Esophagus squamous epithelium (tissue), 5 donors: ENCODE results near the gene IFNA4. TPM values are rescaled to one million over a fixed set of nuclear protein-coding genes. Genes with fewer than 3 reads are reported as not detected.
A peak's percentile ranks its signal among the peaks of the same experiment; 100 is the strongest.
"Not testable (repeated sequence)": the region's sequence is repeated elsewhere in the genome, so short reads cannot be mapped to it uniquely, and the experiment has no call there.

Experiments
- DNase-seq: peaks from one replicate; lab custom pipeline; 2025; lab: John Stamatoyannopoulos, UW
- H3K27ac ChIP-seq, 4 donors: fragments of 200-600 bp; sonication (generic); one replicate each; pipeline ENCODE4 v1.5.1; 2016 to 2019; ENCODE audit warnings: mild to moderate bottlenecking in 1 of 4
- H3K27me3 ChIP-seq, 4 donors: fragments of 200-600 bp; sonication (generic); 1 replicate in 3 of 4; 2 replicates in 1 of 4; pipeline versions ENCODE4 v1.5.1 to v1.6.0; 2017 to 2021; ENCODE audit warnings: antibody characterized with exemption in 1 of 4
- H3K36me3 ChIP-seq, 3 donors: fragments of 200-600 bp; sonication (generic); one replicate each; pipeline ENCODE4 v1.5.1; 2016 to 2019
- H3K4me1 ChIP-seq, 3 donors: fragments of 200-600 bp; sonication (generic); one replicate each; pipeline ENCODE4 v1.5.1; 2017 to 2019
- H3K4me3 ChIP-seq, 4 donors: fragments of 200-600 bp; sonication (generic); 1 replicate in 3 of 4; 2 replicates in 1 of 4; pipeline ENCODE4 v1.5.1; 2016 to 2019; ENCODE audit warnings: mild to moderate bottlenecking in 2 of 4, moderate library complexity in 1 of 4
- H3K9me3 ChIP-seq, 3 donors: fragments of 200-600 bp; sonication (generic); one replicate each; pipeline ENCODE4 v1.5.1; 2016 to 2019
- POLR2A ChIP-seq, 4 donors: fragments of 450-650 bp; IDR thresholded peaks; one replicate each; pipeline ENCODE4 v1.6.1; 2017; ENCODE audit warnings: antibody characterized with exemption in 4 of 4, mild to moderate bottlenecking in 4 of 4, moderate library complexity in 3 of 4
- WGBS, 2 donors: methylation state at CpG; one replicate each; pipeline ENCODE4 v1.1.5; 2018; 5-methylcytosine and 5-hydroxymethylcytosine counted together
- intact Hi-C: fragments of 100-400 bp; cut with DNase I; formaldehyde crosslinking; loops from one replicate; pipeline ENCODE4 v1.15.0; 2022
- total RNA-seq, 4 donors: library from RNA; depleted of rRNA; stranded (reverse); fragments of >200 nt; gene quantifications; one replicate each; pipeline ENCODE4 v1.1.0, GENCODE V29; 2016
- TF ChIP-seq, protein P1 (sequence below), 6 experiments: fragments of 450-650 bp in 4 of 6; fragments of 200-600 bp in 2 of 6; sonication (generic) in 2 of 6; IDR thresholded peaks; one replicate each; pipeline ENCODE4 v1.5.1; 2016 to 2019; ENCODE audit warnings: antibody characterized with exemption in 6 of 6, mild to moderate bottlenecking in 4 of 6, moderate library complexity in 4 of 6
- donor health status: DM: yes; HTN: yes; CAD: no.

The IFNA4 gene
- not detected for total RNA-seq

DNA sequence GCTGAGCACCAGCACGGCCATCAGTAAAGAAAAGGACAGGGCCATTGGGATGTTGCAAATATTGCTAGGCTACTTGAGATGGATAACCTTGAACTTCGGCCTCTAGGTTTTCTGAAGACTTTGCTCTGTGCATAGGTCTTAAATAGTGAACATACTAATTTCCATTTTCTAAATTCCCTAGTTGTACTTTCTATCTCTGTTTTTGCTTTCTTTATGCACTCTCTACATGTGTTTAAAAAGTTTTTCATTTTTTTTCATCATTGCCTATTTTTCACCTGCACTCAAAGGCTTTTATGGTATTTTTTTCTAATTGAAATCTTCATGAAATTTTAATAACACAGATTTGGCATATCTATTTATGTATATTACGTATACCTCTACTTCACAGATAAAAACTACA lies at the start of gene IFNA4:
Gene IFNA4 (minus strand): TSS at position 101 of the 400 bp plus-strand sequence. CDS start 56 bp downstream, at position 45.
- 73 to 85% methylated on average over 3 of the region's 3 CpGs for WGBS, 2 donors
- intact Hi-C loops, H3K27ac ChIP-seq, DNase-seq, H3K27me3 ChIP-seq, H3K36me3 ChIP-seq, H3K4me1 ChIP-seq, H3K9me3 ChIP-seq, H3K4me3 ChIP-seq: not testable (repeated sequence)

DNA sequence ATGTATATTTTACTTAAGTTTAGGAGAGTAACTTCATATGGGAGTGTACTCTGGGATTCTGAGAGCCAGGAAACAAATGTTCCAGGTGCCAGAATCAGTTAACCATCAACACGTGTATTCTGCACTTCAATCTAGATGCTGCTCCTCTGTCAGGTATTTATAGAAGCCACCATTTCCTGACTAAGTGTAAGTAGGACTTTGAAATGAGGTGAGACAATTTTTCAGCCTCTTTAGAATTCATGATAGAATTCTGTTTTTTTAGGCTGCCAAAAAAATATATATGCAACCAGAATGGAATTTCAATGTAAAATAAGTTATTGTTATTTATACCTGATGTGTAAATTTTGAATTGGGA lies 49.0 kb upstream of the IFNA4 start:
- H3K4me1 ChIP-seq, H3K9me3 ChIP-seq, H3K27me3 ChIP-seq, H3K27ac ChIP-seq, intact Hi-C loops, H3K4me3 ChIP-seq, H3K36me3 ChIP-seq, DNase-seq: not testable (repeated sequence)
- WGBS, 2 donors: 7 to 26% methylated on average over 1 of the region's 1 CpG

DNA sequence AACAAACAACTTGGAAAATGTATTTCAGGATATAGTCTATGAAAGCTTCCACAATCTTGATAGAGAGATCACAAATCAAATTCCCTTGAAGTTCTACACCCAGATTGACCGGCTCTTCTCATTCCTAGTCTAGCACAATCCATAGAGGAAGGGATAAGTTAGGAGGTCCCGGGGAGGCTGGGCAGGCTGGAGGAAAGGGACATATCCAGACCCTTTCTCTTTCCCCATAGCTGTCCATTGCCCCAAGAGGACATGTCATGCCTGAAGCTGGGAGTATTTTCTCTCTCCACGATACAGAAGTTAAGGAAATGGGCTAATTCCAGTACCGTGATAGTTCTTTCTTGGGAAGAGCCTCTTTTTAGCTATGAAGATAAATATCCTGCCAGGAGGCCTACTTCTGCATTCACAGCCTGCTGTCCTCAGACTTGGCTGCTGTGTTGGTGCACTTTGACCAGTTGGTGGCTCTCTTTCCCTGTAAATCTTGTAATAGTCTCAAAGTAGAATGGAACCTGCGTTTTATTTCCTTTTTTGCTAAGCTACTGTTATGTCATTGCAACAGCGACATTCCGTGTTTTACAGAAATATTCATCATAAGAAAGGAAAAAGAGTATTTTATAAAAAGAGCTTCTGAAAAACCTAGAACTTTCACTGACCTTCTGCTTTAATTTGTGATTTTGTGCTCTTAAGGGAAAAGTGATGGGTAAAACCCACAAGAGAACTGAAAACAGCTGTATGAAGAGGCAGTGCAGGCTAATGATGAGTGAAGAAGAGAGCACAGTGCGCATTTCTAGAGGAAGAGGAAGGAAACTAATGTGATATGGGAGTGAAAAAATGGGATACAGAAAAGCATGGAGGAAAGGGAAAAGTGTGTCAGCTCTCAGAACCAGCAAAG lies 48.3 kb upstream of the IFNA4 start:
- H3K27ac ChIP-seq, H3K36me3 ChIP-seq, H3K4me1 ChIP-seq, H3K27me3 ChIP-seq, intact Hi-C loops, DNase-seq, H3K9me3 ChIP-seq, H3K4me3 ChIP-seq: not testable (repeated sequence)
- 28 to 30% methylated on average over 8 of the region's 8 CpGs for WGBS, 2 donors
- TF ChIP-seq, protein P1, sequence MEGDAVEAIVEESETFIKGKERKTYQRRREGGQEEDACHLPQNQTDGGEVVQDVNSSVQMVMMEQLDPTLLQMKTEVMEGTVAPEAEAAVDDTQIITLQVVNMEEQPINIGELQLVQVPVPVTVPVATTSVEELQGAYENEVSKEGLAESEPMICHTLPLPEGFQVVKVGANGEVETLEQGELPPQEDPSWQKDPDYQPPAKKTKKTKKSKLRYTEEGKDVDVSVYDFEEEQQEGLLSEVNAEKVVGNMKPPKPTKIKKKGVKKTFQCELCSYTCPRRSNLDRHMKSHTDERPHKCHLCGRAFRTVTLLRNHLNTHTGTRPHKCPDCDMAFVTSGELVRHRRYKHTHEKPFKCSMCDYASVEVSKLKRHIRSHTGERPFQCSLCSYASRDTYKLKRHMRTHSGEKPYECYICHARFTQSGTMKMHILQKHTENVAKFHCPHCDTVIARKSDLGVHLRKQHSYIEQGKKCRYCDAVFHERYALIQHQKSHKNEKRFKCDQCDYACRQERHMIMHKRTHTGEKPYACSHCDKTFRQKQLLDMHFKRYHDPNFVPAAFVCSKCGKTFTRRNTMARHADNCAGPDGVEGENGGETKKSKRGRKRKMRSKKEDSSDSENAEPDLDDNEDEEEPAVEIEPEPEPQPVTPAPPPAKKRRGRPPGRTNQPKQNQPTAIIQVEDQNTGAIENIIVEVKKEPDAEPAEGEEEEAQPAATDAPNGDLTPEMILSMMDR (IDR thresholded peaks at IDR 0.05): peak in 4 of 6 experiments; percentile 25 to 56 (median 42)

DNA sequence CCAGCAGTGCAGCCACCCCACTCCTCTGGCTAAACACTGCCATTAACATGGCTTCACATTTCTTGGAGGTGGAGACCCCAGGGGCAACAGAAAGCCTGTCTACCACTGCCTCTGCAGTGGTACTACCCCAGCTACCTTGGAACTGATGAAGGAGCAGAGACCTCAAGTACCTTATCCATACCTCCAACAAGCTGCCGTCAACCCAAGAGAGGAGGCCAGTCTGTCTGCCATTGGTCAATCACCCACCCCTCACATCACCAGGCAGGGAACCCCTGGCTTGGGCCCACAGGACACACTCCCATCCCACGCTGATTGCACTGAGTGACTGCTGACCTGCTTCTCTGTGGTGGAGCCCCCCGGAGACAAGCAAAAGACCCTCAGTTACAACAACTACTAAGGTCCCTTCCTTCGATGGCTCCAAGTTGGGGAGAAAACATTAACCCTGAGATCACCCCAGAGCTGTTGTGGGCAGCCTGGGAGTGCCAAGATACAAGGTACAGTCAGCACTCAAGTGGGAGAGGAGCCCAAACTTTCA lies 46.8 kb upstream of the IFNA4 start:
- no peaks in the 10 kb centered on the region for H3K9me3 ChIP-seq
- no peak overlapping the region for H3K27ac ChIP-seq
- H3K36me3 ChIP-seq: no peaks in the 10 kb centered on the region
- 100% methylated on average over 1 of the region's 4 CpGs for WGBS, 2 donors
- no peak for DNase-seq
- H3K27me3 ChIP-seq: no peaks in the 10 kb centered on the region
- intact Hi-C loops: no loop called here
- H3K4me3 ChIP-seq: no peak overlapping the region
- TF ChIP-seq, protein P1 (IDR thresholded peaks at IDR 0.05): no peak
- TF ChIP-seq POLR2A (IDR thresholded peaks at IDR 0.05): no peak
- no peaks in the 10 kb centered on the region for H3K4me1 ChIP-seq

DNA sequence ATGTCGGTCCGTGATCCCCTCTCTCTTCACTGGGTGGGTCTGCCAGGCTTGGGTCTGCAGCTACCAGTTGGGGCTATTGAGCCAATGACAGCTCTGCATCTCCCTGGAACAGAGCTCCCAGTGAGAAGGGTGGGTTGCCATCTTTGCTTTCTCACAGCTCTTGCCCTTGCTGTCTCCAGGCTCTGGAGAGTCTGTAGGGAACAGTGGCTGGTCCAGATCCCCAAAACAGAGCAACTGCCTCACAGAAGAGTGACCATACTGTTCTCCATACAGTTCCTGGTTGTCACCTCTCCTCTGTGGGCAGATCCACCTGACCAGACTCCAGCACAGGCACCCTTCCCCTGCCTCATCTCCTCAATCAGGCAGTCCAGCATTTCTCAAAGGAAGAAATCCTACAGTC lies 45.9 kb upstream of the IFNA4 start:
- TF ChIP-seq, protein P1 (IDR thresholded peaks at IDR 0.05): no peak
- no peak for TF ChIP-seq POLR2A (IDR thresholded peaks at IDR 0.05)
- Histone ChIP-seq H3K4me3 (no peak overlapping the region), H3K27ac (no peak overlapping the region), H3K27me3 (no peaks in the 10 kb centered on the region), H3K4me1 (no peaks in the 10 kb centered on the region), H3K36me3 (no peaks in the 10 kb centered on the region), H3K9me3 (no peaks in the 10 kb centered on the region)
- no CpG with 5 or more reads among the region's 2 CpGs for WGBS, 2 donors
- DNase-seq: no peak
- intact Hi-C loops: no loop called here

DNA sequence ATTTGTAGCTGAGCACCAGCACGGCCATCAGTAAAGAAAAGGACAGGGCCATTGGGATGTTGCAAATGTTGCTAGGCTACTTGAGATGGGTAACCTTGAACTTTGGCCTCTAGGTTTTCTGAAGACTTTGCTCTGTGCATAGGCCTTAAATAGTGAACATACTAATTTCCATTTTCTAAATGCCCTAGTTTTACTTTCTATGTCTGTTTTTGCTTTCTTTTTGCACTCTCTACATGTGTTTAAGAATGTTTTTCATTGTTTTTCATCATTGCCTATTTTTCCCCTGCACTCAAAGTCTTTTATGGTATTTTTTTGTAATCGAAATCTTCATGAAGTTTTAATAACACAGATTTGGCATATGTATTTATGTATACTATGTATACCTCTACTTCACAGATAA lies 40.7 kb upstream of the IFNA4 start, which contains the start of gene IFNA17:
Gene IFNA17 (minus strand): TSS at position 101 of the 400 bp plus-strand sequence. CDS start 49 bp downstream, at position 52.
- Histone ChIP-seq H3K27ac (no peak within 1 kb of the TSS), H3K9me3 (no peaks in the 10 kb centered on the region), H3K27me3 (no peaks in the 10 kb centered on the region), H3K36me3 (no peaks in the 10 kb centered on the region), H3K4me3 (no peak within 1 kb of the TSS), H3K4me1 (no peaks in the 10 kb centered on the region)
- intact Hi-C loops: no loop called here
- no peak for TF ChIP-seq POLR2A (IDR thresholded peaks at IDR 0.05)
- TF ChIP-seq, protein P1 (IDR thresholded peaks at IDR 0.05): no peak
- WGBS, 2 donors: 65 to 89% methylated on average over 2 of the region's 2 CpGs
- no peak for DNase-seq

DNA sequence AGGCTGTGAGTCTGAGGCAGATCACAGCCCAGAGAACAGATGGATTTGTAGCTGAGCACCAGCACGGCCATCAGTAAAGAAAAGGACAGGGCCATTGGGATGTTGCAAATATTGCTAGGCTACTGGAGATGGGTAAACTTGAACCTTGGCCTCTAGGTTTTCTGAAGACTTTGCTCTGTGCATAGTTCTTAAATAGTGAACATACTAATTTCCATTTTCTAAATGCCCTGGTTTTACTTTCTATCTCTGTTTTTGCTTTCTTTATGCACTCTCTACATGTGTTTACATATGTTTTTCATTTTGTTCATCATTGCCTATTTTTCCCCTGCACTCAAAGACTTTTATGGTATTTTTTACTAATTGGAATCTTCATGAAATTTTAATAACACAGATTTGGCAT lies 29.8 kb upstream of the IFNA4 start, which contains the start of gene IFNA16:
Gene IFNA16 (minus strand): TSS at position 101 of the 400 bp plus-strand sequence. CDS start 6 bp downstream, at position 95.
- 67% methylated on average over 1 of the region's 1 CpG; no CpG with 5 or more reads in 1 of the 2 donors for WGBS, 2 donors
- DNase-seq, H3K9me3 ChIP-seq, H3K36me3 ChIP-seq, H3K27ac ChIP-seq, H3K4me3 ChIP-seq, intact Hi-C loops, H3K4me1 ChIP-seq: not testable (repeated sequence)
- H3K27me3 ChIP-seq: peaks cover 0 to 14% (median 0%) of the 10 kb centered on the region in 4 donors

DNA sequence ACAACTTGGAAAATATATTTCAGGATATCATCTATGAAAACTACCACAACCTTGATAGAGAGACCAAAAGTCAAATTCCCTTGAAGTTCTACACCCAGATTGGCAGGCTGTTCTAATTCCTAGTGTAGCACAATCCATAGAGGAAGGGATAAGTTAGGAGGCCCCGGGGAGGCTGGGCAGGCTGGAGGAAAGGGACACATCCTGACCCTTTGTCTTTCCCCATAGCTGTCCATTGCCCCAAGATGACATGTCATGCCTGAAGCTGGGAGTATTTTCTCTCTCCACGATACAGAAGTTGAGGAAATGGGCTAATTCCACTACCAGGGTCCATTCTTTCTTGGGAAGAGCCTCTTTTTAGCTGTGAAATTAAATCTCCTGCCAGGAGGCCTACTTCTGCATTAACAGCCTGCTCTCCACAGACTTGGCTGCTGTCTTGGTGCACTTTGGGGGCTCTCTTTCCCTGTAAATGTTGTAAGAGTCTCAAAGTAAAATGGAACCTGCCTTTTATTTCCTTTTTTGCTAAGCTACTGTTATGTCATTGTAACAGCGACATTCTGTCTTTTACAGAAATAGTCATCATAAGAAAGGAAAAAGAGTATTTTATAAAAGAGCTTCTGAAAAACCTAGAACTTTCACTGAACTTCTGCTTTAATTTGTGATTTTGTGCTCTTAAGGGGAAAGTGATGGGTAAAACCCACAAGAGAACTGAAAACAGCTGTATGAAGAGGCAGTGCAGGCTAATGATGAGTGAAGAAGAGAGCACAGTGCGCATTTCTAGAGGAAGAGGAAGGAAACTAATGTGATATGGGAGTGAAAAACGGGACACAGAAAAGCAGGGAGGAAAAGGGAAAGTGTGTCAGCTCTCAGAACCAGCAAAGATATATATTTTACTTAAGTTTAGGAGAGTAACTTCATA lies 26.3 kb upstream of the IFNA4 start:
- intact Hi-C loops, H3K27ac ChIP-seq, DNase-seq, H3K36me3 ChIP-seq, H3K4me3 ChIP-seq, H3K9me3 ChIP-seq, H3K4me1 ChIP-seq: not testable (repeated sequence)
- WGBS, 2 donors: 37 to 43% methylated on average over 5 of the region's 5 CpGs
- peaks cover 0 to 14% (median 0%) of the 10 kb centered on the region in 4 donors for H3K27me3 ChIP-seq
